SH-SY5Y (cell line): Measurements from ENCODE around the gene NOL4L.

Experiments
- GATA2 ChIP-seq: IDR thresholded peaks from 2 replicates; pipeline ENCODE4 v1.6.1; 2011; ENCODE audit warnings: mild to moderate bottlenecking, low read depth, low read length
- GATA3 ChIP-seq: IDR thresholded peaks from 2 replicates; pipeline ENCODE4 v1.6.1; 2011; ENCODE audit warnings: low read depth, mild to moderate bottlenecking, low read length, moderate library complexity

GRCh38 chr20:32495949-32496348 is 89.2 kb downstream of the NOL4L start:
- TF ChIP-seq GATA3 (no peak), GATA2 (no peak)
